GM18951 (cell line): ENCODE measurements around the gene SLC39A11.

Experiments
- POLR2A ChIP-seq: IDR thresholded peaks from 4 replicates; pipeline ENCODE4 v1.6.1; 2011; ENCODE audit warnings: mild to moderate bottlenecking; ENCODE audit not compliant: insufficient read length, insufficient read depth; ENCODE audit errors: extremely low read depth
- in situ Hi-C: fragments of 300-500 bp; cut with MboI; formaldehyde crosslinking; loops from one replicate; pipeline ENCODE4 v1.12.0; 2022; ENCODE audit warnings: low sequenced_read_pairs, mixed read lengths, inconsistent platforms; ENCODE audit not compliant: unreplicated experiment

Gene SLC39A11

DNA sequence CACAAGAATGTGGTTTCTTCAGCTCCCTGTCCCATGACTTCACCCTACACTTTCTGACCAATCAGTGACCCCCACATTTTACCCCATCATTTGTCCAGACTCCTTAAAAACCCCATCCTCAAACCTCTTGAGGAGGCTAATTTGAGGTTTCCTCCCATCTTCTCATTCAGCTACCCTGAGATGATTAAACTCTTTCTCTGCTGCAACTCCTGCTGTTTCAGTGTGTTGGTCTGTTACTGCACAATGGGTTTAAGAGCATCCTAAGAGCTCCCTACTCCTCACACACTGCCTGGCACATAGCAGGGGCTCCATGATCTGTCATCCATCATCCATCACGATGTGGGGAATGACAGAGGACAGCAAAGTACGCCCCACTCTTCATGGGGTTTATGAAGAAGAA lies 212.6 kb downstream of the SLC39A11 start:
- TF ChIP-seq POLR2A: no peak
- in situ Hi-C loops: no loop called here

DNA sequence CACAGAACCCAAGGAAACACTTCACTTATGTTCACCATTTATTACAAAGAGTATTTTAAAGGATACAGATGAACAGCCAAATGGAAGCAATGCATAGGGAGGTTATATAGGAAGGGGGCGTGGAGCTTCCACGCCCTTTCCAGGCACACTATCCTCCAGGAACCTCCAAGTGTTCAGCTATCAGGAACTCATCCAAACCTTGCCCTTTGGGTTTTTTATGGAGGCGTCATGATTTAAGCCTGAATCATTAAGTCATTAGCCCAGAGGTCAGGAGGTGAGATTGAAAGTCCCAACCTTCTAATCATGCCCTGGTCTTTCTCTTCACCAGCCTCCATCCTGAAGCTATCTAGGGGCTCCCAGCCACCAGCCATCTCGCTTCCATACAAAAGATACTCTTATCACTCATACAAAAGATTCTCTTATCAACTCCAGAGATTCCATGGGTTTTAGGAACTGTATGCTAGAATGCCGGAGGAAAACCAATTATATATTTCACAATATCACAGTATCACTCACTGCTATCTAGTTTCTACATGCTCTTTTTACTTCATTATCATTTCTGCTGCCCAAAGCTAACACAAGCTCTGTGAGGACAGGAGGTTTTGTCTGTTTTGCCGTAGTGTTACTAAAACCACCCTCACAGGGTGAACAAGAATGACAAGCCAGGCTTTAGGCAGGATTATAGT lies 213.4 kb downstream of the SLC39A11 start:
- in situ Hi-C loops: no loop called here
- no peak for TF ChIP-seq POLR2A

DNA sequence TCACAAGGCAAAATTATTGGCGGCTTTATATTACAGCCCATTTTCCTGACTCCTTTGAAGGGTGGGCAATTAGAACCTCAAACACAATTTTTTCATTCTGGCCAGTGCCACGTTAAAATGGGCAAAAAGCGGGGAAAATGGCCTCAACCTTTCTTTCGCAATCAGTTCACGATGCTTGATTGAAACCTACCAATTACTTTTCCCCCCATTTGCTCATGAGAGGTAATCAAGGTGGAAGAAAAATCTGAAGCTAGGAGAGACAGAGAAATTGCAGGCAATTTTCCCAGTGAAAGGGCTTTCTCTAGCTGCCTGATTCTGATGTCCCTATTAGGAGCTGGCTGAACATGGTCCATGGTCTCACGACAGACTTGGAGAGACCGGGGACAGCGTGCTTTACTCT lies 215.1 kb downstream of the SLC39A11 start:
- in situ Hi-C loops: no loop called here
- no peak for TF ChIP-seq POLR2A

DNA sequence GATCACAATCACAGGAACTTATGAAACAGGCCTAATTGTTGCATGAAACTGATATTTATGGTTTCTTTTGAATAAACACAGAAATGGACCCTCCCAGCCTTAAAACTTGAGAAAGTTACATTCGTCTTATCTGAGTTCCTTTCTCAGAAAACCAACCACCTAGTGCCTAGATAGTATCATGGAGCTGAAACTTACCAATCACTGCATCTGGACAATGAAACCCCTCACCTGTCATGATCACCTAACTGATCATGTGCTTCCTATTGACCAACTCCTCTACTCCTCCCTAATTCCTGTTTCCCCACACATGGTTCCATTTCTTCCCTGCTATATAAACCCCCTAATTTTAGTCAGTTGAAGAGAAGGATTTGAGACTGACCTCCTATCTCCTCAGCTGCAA lies 216.1 kb downstream of the SLC39A11 start:
- no peak for TF ChIP-seq POLR2A
- in situ Hi-C loops: no loop called here

DNA sequence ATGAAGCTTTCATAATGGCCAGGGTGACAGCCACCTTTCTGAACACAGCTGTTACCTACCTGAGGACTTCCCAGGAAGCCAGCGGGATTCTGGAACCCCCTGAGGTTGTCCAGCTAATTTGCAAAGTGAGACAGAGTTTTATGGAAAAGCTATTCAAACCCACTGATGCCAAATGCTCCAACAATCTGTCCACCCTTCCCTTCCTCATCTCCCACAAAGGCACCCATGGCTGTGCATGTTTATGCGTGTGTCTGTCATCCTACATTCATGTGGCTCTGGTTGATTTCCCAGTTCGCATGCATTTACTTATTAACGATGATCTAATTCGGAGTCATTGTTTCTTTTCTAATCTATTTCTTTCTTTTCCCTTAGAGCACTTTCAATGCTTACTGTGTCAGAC lies 217.1 kb downstream of the SLC39A11 start:
- no peak for TF ChIP-seq POLR2A
- in situ Hi-C loops: no loop called here

DNA sequence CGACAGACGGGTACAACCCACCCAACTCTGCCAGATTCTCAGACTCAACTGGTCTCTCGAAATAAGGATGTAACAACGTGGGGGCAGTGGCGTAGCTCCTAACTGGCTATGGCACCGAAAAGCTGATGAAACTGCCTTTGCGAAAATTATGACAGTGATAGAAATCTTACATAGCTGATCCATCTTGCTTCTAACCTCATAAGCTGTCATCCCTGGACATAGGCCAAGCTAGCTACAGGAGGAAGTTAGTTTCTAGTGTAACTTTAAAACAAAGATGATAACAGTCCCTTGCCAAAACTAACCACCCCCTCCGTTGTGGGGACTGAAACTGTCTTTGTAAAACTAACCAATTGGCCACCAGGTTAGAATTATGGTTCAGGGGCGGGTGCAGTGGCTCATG lies 220.1 kb downstream of the SLC39A11 start:
- TF ChIP-seq POLR2A: no peak
- in situ Hi-C loops: no loop called here

DNA sequence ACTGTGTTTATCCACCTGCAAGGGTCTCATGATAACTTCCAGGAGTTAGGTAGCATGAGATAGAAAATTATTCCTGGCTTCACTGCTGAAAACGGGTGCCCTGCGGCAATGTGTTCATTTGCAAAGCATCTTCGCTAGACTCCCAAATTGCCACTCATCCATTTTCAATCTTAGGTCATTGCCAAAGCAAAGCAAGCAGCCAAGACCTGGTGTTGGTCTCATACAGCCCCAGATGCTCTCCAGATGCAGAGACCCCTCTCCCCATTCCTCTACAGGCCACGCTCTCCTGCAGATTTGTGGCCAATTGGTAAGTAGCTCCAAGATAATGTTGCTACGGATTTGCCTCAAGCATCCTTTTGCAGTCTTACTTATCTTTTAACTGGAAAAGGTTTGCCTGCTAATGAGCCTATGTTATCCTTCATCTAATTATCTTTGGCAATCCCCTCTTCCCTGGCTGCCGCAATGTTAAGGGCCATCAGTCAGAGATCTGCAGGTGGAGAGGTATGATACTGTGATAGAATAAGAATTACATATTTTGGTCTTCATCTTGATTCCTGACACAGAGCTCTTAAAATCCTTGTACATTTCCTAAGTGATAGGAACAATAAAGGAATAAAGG lies 222.0 kb downstream of the SLC39A11 start:
- TF ChIP-seq POLR2A: no peak
- in situ Hi-C loops: no loop called here

DNA sequence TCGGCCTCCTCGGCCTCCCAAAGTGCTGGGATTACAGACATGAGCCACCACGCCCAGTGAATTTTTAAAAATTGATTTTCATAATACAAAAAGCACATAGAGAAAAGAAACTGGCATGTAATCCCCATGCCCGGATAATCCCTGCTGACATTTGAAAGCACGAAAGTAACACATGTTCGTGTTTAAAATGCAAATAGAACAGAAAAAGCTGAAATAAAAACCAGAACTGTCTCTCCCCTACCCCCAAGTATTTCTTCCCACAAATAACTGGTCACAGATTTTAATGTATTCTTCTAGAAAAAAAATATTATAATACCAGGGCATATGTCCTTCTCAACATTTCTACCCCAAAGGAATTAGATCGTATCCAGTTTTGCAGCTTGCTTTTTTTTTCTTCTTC lies 222.9 kb downstream of the SLC39A11 start:
- TF ChIP-seq POLR2A: no peak
- in situ Hi-C loops: no loop called here

DNA sequence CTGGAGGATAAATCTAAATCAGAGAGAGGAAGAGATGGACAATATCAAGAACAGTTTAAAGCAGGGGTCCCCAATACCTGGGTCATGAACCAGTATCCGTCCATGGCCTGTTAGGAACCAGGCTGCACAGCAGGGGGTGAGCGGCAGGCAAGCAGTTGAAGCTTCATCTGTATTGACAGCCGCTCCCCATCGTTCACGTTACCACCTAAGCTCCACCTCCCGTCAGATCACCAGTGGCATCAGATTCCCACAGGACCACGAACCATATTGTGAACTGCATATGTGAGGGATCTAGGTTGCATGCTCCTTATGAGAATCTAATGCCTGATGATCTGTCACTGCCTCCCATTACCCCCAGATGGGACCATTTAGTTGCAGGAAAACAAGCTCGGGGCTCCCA lies 226.5 kb downstream of the SLC39A11 start:
- no peak for TF ChIP-seq POLR2A
- in situ Hi-C loops: no loop called here

DNA sequence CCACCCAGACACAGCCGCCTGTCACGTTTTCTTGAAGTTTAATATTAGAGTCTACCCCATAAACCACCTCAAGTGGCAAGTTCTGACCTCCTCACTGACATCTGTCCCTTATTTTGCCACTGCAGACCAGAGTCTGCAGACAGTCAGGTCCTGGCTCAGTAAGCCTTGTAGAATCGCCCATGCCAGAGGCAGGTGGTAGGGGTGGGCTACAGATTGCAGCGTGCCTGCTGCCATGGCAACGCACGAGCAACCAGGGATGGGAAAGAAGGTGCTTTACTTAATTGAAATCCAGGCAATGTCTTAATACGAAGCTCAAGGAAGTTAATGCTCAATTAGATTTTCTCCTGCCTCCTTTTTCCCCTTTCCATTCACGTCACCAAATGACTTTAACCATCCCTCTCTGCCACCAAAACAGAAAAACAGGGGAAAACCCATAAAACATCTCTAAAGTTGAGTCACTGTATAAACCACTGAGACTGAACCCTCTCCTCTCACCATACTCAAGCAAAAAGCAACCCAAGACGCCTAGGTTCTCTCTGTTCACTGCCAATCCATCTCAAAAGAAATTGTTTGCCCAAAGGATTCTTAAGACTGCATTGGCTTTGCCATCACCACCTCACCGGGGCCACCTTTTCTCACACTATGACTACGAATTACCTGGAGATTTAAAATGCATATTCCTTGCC lies 228.8 kb downstream of the SLC39A11 start:
- in situ Hi-C loops: no loop called here
- TF ChIP-seq POLR2A: no peak

DNA sequence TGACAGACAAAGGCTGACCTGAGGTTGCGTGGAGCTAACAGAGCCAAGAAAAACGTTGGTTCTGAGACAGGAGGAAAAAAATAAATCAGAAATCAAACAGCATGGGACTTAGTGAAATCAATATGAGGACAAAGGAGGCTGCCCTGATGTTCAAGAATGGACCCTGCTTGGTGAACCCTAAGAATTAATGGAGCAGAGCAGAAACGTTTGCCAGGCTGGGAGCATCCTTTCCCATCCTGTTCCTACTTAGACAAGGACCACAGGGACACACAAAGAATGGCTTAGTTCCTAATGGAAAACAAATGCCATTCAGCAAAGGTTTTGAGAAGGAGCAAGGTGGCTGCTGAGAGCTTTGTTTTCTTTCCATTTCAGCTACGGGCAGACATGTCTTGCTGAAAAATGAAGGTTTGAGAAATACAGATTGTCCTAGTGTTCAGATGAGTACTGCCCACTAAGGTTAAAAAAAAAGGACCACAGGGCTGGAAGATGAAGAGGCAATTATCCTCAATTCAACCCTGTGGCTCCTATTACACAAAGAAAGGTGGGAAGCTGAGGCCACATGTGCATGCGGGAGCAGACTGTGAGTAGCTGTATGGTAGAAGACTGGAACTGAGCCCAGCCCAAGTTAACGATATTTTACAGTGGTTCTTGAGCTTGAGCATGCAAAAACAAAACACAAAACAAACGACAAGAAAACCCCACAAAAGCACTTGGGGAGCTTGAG lies 230.1 kb downstream of the SLC39A11 start:
- in situ Hi-C loops: no loop called here

DNA sequence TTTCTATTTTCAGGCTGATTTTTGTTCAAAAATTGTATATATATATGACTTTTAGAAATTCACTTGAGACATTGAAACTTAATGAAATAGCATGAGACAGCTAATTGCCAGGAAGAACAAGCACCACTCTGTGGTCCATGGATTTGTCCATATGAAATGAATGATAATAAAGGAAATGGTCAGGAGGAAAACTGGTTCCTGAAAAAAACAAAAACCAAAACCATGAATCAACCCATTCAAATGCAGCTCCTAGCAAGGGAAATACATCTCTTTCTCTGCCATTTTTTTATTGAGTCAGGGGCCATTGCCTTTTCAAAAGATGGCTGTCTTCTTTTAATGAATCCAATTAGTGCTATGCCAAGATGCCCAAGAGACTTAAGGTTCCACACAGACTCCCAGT lies 230.7 kb downstream of the SLC39A11 start:
- in situ Hi-C loops: no loop called here

More for the DNA sequence above, 230.1 kb downstream of the SLC39A11 start:
- TF ChIP-seq POLR2A: no peak

DNA sequence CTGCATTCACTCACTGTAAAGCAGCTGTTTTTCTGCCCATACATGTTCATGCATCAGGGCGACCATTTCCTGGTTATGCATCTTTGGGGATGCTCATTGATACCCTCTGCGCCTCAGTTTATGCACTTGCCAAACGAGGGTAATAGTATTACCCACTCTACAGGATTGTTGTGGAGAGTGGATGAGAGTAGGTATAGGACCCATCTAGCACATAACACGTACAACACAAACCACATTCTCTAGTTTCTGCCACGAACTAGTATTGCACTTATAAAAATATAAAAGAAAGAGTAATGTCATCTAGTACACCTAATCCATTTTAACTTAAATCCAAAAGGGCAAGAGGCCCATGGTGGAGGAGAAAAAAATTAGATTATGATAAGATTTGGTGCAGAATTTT lies 231.7 kb downstream of the SLC39A11 start:
- TF ChIP-seq POLR2A: no peak
- in situ Hi-C loops: no loop called here

More for the DNA sequence above, 230.7 kb downstream of the SLC39A11 start:
- TF ChIP-seq POLR2A: no peak
